Stimulated activated CD8-positive, alpha-beta memory T cell treated with anti-CD3 and anti-CD28 coated beads, Interleukin-12 subunit alpha, Interleukin-12 subunit beta, amount 100 ng/mL, for 24 hours (primary cell): ENCODE results near the gene DDX41.
"Not testable (repeated sequence)": the region's sequence is repeated elsewhere in the genome, so short reads cannot be mapped to it uniquely, and the experiment has no call there.

ENCODE experiments used
- DNase-seq: peaks from one replicate; pipeline ENCODE4 v3.0.0-alpha.2; 2020; ENCODE audit errors: extremely low read depth

DDX41 gene

DNA sequence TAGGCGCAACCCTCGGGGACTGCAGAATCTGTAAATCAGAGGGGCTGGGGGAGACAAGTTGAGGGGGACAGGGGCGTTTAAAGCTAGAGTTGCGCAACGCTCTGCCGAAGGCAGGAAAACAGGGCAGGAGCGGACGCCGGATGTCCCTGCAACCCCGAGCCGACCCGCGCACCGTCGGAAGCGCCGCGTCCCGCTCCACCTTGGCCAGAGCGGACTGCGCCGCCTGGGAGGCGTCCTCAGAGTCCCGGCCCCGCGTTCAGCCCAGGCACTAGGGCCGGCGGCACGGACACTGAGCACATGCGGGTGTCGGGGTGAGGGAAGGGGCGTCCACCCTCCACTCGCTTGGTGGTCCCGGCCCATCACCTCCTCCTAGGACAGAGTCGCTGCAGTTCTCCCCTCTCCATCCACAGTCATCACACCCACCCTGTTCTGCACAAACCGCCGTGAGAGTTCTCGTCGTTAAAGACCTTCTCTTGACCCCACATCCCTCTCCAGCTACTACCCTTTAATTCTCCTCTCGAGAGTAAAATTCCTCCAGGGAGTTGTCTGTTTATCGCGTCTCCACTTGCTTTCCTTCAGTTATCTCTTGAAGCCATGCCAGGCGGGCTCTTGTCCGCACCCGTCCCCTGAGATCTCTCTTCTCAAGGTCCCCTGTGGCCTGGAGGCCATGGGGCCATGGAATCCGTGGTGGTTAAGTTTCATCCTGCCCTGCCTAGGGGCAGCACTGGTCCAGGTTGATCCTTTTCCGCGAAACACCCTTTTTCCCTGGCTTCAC is 18.6 kb downstream of the DDX41 start:
- DNase-seq, result no peak

DNA sequence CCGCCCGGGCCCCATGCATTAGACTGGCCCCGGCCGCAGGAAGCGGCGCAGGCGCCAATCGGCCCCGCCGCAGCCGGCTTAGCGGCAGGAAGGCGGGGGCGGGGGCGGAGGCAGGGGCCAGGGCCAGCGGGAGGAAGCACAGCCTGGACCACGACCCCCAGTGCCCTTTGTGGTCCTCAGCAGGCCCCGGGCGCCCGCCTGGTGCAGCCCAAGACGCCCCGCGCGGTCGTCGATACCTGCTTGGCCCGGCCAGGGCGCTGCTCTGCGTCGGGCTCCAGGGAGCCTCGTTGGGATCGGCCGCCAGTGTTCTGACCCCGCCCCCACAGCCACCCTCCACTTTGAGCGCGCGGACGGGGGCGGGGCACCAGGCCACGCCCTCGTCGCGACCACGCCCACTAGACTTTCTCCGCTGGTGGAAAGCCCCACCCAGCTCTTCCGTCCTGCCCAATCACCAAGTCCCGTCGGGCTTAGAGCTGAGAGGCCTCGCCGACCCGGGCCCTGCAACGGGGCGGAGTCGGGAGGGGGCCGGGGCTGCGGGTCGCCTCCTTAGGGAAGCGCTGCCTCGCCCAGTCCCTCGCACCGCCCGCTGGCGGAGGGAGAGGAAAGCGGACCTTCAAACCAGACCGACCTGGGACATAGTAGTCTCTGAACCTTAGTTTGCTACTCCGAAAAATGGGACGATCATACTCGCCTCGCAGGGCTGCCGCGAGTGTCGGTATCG is 19.3 kb downstream of the DDX41 start, which contains the start of gene PDLIM7:
PDLIM7 (minus strand) TSS at position 313 of the 721 bp plus-strand sequence. CDS start 1,092 bp downstream, outside the sequence.
- DNase-seq, result peak; percentile 81

DNA sequence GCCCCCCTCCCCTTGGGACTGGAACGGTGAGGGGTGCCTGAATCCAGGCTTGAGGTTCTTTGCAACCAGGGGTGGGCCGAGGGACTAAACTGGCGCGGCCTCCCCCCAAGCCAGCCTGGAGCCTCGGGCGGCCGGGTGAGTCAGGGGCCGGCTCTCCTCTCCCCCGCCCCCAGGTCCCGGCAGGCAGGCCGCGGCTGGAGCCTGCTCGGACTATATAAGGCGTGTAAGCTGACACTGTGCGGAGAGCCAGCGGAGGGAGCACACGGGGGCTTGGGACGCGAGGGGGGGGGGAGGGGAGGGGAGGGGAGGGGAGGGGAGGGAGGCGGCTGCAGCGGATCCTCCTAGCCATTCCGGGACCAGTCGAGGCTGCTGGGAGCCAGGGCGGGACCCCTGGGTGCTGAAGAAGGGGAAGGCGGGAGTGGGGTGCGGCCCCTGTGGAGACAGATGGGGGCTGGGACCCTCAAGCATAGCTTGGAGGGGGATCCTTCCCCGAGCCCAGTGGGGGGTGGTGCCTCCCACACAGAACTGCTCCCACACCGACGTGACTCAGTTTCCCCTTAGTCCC is 20.0 kb downstream of the DDX41 start:
- DNase-seq, result no peak

DNA sequence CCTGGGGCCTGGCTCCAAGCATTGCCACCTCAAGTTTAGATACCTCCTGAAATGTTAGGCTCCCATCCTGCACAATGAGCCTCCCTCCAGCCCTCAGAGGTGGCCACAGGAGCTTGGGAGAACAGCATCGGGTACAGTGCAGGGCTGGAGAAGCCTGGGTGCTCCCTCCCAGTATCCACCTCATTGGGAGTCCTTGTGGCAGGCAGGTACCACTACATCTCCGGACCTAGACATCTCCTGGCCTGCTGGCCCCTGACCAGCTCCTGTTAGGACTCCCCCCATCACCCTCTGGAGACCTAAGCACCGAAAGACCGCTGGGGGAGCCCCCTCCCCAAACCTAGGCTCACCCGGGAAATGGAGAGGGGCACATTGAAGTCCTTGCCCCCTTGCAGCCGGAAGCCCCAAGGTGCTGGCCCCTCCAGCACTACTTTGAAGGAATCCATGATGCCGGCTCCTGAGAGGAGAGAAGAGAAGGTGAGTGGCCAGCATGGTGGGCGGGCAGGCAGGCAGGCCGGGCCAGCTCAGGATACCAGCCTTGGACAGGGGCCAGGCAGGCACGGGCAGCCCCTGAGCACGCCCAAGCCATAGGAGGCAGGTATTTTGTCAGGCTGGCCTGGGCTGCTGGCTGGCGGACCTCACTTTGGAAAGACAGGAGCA is 20.6 kb downstream of the DDX41 start:
- DNase-seq, result no peak

DNA sequence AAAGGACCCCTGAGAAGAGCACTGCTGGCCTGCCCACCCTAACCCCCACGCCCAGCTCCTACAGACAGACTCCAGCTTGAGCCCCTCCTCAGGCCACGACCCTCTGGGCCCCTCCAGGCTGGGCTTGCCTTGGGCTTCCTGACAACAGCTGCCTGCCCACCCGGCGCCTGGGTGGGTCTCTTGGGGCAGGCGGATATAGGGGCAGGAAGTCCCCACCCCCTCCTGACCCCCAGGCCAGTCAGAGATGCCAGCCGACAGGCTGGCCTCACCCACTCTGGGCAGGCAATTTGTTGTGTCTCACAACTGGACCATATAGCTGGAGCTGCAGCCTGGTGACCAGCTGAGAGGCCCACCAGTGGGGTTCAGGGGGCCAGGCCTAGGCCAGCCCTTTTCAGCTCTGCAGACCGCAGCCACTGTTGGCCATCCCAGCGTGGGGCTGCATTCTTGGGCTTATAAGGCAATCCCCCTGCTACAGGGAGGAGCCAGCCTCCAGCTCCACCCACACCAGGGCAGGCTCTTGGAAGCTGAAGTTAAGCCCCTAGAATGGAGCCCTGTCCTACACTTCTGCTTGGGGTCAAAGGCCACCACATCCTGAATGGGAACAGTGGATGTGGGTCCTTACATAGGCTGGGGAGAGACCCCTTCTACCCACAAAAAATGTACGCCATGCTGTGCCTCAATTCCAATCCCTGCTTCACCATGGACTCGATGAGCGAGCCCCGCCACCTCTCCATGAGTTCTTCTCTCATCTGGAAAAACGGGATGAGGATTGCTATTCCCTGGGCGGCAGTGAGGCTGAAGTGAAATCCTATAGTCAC is 21.3 kb downstream of the DDX41 start:
- no peak for DNase-seq

DNA sequence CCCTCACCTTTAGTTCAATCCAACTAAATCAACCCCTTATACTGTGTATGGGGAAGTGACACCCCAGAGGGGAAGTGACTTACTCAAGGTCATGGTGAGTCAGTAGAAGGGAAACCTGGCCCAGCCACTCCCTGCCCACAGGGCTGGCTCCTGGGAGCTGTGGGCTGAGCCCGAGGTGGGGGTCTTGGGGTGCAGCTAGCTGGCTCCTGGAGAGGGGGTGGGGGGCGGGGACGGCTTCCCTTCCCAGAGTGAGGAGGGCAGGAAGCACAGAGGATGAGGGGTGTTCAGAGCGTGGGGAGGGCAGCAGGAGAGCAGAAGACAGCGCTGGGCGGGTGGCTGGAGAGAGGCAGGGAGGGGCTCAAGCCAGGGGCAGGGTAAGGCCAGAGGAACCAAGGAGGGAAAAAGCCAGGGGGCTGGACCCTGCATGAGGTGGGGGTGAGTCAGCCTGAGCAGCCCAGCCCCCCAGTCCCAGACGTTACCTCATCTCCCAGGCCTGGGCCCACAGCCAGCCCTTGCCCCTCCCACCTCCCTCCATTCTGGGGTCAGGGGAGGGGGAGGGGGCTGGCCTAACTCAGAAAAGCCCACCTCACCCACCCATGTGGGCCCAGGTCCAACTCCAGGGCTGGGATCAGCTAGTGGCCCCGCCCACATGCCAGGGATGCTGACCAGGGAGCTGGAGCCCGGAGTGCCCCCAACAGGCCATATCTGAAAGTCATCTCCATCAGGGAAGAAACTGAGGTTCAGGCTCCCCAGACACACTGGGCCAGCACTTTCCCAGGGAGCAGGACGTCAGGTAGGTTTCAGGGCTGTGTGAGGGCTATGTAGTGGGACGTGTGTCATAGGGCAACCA is 22.2 kb downstream of the DDX41 start:
- DNase-seq, result no peak

DNA sequence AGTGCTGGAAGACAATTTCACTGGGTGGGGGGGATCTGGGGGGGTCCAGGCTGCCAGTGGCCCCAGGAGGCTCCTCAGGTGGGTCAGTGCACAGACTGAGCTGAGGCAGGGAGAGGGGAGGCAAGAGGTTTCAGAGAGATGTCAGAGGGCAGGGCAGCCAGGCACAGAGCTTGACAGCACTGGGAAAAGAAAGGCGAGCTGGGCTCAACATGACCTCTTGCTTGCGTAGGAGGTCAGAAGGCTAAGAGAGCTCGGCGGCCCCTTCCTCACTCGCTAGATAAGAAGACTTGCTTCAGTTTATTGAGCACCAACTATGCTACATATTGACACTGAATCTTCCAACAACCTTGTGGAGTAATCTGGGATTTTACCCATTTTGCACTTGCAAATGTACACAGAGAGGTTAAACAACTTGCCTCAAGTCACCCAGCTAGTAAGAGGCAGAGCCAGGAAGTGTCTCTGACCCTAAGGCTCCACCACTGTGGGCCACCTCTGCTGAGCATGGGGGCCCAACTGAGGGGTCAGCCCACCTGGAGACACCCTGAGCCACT is 22.9 kb downstream of the DDX41 start:
- DNase-seq, result no peak

DNA sequence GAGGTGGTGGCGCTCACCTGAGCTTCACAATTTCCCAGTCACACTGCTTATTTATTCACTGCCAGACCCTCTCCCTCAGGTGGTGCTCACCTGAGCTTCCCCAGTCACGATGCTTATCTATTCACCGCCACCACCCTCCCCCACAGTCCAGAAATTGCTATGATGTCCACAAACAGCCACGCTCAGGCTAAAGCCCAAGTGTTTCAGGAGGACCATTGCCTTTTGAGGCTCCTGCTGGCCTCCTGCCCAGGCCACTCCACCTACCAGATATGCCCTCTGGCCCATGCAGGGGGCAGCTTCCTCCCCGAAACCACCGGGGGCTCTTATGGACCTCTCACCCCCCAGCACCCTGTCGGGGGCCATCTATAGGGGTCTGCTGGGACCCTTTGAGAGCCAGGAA is 23.9 kb downstream of the DDX41 start:
- DNase-seq, result no peak

DNA sequence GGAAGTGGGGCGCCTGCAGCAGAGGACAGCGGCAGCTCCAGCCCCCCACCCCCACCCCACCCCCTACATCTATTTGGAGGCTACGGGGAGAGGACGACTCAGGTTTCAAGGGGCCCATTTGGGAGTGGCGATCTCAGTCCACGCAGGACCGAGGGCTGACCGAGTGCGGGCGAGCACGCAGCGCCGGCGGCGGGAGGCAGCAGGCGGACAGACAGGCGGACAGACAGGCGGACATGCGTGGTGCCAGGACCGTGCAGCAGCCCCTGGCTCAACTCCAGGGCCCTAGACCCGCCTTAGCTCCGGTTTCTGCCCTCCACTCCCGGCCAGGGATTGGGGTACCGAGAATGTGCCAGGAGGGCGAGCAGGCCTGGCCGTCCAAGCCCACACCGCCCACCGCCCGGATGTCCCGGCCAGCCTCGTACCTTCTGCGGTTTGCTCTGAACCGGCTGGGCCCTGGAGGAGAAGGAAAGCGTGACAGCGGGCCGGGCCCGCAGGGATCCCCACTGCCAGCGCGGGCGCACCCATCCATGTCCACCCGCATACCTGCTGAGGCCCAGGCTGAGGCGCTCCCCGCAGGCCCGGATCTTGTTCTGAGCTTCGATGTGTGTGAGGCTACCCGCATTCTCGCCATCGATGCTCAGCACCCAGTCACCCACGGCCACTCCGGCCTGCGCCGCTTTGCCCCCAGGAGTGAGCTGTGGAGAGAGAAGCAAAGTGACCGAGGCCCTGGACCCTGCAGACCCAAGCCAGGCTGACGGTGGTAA is 24.6 kb downstream of the DDX41 start:
- DNase-seq, result no peak

DNA sequence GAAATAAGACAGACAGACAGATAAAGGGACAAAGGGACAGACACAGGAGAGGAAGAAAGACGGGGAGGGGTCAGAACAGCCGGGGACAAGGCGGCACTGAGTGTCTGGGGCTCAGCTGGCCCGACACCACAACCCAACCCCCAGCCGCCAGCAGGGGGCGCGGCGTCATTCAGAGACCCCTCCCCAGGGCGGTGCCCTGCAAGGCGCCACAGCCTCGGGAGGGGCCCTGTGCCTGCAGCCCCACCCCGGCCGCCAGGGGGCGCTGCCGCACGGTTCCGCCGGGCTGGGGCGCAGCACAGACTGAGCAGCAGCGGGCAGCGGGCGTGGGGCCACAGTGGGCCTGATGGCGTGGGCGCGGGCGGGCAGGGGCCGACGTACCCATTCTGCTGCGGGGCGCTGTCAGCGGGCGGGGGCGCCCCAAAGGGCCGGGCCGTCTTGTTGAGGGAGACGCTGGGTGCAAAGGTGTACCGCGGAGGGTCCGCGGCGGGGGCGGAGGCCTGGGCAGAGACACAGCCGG is 25.3 kb downstream of the DDX41 start:
- DNase-seq, result no peak

DNA sequence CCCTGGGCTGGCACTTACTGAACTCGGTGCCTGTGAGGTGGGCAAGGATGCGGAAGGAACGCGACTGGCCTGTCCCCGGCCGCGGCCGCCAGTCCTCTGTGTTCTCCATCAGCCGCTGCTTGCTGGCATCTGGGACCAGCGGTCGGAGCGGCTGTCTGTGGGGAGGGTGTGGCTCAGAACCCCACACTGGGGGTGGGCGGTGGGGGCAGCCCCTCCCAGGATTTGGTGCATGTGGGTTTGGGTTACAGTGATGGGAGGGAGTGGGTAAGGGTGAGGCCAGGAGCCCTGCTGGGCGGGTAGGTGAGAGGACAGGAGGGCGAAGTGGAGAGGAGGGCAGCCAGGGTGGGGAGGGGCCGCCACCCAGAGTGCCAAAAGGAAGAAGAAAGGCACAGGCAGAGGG is 25.8 kb downstream of the DDX41 start:
- no peak for DNase-seq

DNA sequence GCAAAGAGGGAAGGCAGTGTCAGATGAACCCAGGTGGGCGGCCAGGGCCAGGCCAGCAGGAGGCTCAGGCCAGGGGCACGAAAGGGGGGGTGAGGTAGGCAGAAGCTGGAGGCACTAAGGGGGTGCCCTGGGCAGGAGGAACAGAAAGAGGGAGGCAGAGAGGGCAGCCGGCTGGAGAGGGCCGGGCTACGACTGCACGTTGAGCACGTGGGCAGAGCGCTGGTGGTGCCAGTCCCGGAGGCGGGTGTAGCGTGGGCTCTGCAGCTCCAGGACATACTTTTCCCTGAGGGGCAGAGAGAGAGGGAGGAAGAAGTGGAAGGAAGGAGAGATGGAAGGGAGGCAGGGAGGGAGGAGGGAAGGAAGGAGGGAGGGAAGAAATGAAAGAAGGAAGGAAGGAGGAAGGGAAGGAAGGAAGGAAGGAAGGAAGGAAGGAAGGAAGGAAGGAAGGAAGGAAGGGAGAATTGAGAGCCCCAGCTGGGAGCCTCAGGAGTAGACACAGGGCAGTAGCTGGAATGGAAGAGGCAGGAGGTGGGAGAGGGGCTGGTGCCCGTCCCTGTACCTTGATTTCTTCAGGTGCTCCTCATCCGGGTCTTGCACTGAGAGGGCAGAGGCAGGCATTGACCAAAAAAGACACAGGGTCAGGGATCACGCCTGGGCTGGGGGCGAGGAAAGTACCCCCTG is 26.3 kb downstream of the DDX41 start:
- no peak for DNase-seq

DNA sequence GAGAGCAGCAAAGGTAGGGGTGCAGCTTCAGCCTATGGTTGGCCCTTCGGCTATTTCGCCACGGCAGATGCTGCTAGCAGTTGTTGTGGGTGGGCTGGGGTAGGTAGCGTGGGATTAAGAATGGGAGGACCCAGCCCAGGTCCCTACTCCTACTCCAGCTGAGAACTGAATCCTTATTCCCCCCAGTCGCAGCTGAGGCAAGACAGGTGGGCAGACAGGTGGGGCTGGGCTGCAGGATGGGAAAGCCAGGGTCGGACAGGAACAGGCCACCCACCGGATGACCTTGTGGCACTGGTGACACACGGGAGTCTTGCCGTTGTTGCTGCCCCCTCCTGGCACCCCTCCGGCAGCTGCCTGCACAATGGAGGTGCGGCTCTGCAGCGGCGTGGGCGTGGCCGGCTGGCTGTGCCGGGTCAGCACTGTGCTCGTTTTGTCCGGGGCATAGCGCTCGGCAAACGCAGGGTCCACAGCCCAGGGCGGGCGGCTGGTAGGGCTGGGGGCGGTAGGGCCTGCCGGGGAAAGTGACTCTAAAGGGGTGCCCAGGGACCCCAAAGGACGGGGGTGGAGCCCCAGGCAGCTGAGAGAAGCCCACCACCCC is 27.5 kb downstream of the DDX41 start:
- DNase-seq, result no peak

DNA sequence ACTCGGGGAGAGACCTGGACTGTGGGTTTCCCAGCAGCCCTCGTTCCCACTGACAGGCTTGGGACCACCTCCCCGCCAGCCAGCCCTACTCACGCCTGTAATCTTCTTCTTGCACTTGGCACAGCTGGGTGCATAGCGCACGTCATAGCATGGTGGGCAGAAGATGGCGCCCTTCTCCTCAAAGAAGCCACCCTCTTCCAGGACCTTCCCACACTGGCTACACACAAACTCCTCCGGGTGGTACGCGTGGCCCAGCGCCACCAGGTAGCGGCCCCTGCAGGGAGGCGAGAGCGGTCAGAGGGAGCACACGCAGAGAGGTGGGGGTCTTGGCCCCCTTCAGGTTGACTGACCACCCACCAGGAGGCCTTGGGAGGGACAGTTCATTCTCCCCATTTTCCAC is 28.8 kb downstream of the DDX41 start:
- DNase-seq, result no peak

DNA sequence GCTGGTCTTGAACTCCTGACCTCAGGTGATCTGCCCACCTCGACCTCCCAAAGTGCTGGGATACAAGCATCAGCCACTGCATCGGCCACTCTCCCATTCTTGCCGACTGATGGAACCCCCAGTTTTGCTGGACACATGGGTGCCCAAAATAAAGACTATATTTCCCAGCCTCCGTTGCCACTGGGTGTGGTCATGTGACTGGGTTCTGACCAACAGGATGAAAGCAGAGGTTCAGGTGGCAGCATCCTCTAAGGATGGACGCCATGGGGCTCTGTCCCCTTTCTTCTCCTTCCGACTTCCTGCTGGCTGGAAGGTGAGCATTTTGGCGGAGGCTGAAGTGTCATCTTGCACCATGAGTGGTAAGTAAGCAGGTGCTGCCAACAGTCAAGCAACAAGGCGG is 29.6 kb downstream of the DDX41 start:
- DNase-seq, result no peak

DNA sequence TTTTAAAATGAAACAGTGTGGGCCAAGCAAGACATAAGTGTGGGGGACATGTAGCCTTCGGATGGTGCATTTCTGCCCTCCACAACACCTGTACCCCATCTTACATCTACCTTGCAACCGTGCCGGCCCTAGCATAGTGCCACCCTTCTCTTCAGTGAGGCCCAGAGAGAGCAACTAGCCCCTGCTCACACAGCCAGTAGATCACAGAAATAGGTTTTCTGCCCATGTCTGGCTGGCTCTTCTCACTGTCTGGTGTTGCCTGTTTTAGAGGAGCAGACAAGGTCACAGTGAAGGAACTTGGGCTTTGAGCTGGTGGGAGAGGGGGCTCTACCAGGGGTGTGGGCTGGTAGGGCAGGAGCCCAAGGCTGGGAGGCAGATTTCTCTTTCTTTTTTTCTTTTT is 30.5 kb downstream of the DDX41 start:
- DNase-seq, result no peak

DNA sequence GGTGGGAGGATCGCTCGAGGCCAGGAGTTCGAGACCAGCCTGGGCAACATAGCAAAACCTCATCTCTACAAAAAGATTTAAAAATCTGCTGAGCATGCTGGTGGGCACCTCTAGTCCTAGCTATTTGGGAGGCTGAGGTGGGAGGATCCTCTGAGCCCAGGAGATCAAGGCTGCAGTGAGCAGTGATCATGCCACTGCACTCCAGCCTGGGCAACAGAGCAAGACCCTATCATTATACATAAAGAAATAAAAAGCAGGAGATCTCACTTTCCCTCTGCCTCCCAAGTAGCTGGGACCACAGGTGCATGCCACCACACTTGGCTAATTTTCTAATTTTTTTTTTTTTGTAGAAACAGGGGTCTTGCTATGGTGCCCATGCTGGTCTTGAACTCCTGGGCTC is 31.0 kb downstream of the DDX41 start:
- not testable (repeated sequence) for DNase-seq

DNA sequence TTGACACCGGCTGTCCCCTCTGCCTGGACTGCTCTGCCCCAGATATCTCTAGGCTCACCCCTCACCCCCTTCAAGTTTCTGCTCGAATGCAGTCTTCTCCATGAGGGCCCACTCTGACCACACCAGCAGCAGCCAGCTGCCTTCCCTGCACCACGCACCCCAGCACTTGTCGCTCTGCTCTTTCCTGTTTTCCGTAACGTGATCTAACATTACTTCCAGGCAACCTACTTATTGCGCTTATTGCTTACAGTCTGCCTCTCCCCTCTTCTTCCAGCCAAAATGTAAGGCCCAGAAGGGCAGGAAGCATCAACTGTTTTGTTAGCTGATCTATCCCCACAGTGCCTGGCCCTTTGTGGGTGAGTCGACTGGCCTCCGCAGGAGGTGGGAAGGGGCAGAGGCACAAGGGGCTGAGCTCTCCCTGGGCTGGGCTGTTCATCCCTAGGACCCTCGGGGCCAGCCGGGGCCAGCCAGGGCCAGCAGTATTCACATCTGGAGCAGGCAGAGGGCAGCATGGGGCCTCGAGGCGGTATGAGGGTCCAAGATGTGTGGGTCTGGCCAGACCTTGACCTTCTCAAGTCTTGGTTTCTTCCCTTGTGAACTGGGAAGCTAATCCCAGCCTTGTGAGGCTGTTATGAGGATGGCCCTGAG is 31.7 kb downstream of the DDX41 start:
- no peak for DNase-seq
